GM23338 (cell line): Measurements from ENCODE around the gene CENPP. TPM values are rescaled to one million over a fixed set of nuclear protein-coding genes. Genes with fewer than 3 reads are reported as not detected.

Experiments
- ATAC-seq: fragments of 200-7000 bp; cut with Tn5 transposase; 3 replicates; pipeline ENCODE4 v1.9.1; 2020
- DNase-seq: peaks from one replicate; pipeline ENCODE4 v3.0.0-alpha.2; 2015; ENCODE audit warnings: low spot score
- H2AFZ ChIP-seq: fragments of 200-600 bp; sonication (generic); 2 replicates; pipeline ENCODE4 v1.8.0; 2016; ENCODE audit warnings: antibody characterized with exemption, mild to moderate bottlenecking, moderate library complexity
- H3F3A ChIP-seq: fragments of 200-600 bp; sonication (generic); replicated peaks from 2 replicates; pipeline ENCODE4 v1.8.0; 2017; ENCODE audit warnings: antibody characterized with exemption, mixed run types, low read depth
- H3K27ac ChIP-seq: fragments of 200-600 bp; sonication (generic); 2 replicates; pipeline ENCODE4 v1.6.1; 2016; ENCODE audit warnings: low read depth
- H3K27me3 ChIP-seq: fragments of 200-600 bp; sonication (generic); 2 replicates; pipeline ENCODE4 v1.8.0; 2016; ENCODE audit warnings: mild to moderate bottlenecking, mixed run types, moderate library complexity; ENCODE audit not compliant: insufficient read depth
- H3K36me3 ChIP-seq: fragments of 200-600 bp; sonication (generic); 2 replicates; pipeline ENCODE4 v1.8.0; 2016; ENCODE audit warnings: mild to moderate bottlenecking; ENCODE audit not compliant: insufficient read depth
- H3K4me1 ChIP-seq: fragments of 200-600 bp; sonication (generic); 2 replicates; pipeline ENCODE4 v1.8.0; 2016; ENCODE audit warnings: mild to moderate bottlenecking, moderate library complexity; ENCODE audit not compliant: insufficient read depth
- H3K4me2 ChIP-seq: fragments of 200-600 bp; sonication (generic); 2 replicates; pipeline ENCODE4 v1.7.1; 2017; ENCODE audit warnings: mixed run types
- H3K4me3 ChIP-seq: fragments of 200-600 bp; sonication (generic); 2 replicates; pipeline ENCODE4 v1.6.1; 2016; ENCODE audit warnings: mixed run types
- H3K79me2 ChIP-seq: fragments of 200-600 bp; sonication (generic); replicated peaks from 2 replicates; pipeline ENCODE4 v1.8.0; 2017; ENCODE audit warnings: mild to moderate bottlenecking; ENCODE audit not compliant: insufficient read depth
- H3K9me2 ChIP-seq: fragments of 200-600 bp; sonication (generic); 2 replicates; pipeline ENCODE4 v1.8.0; 2017; ENCODE audit not compliant: insufficient read depth
- H4K20me1 ChIP-seq: fragments of 200-600 bp; sonication (generic); replicated peaks from 2 replicates; pipeline ENCODE4 v1.8.0; 2017; ENCODE audit warnings: mild to moderate bottlenecking; ENCODE audit not compliant: insufficient read depth
- H3K27ac Mint-ChIP-seq: 2 replicates; pipeline ENCODE4 v1.8.0; 2020; ENCODE audit warnings: inconsistent platforms, mild to moderate bottlenecking, moderate library complexity, mixed read lengths
- H3K27me3 Mint-ChIP-seq: 3 replicates; pipeline ENCODE4 v1.8.0; 2022; ENCODE audit warnings: low read depth, mild to moderate bottlenecking, moderate library complexity, mixed read lengths, inconsistent platforms; ENCODE audit not compliant: insufficient read depth, poor library complexity
- H3K36me3 Mint-ChIP-seq: 3 replicates; pipeline ENCODE4 v1.8.0; 2021; ENCODE audit warnings: low read depth, mild to moderate bottlenecking, inconsistent platforms, moderate library complexity, mixed read lengths
- H3K4me1 Mint-ChIP-seq: 3 replicates; pipeline ENCODE4 v1.8.0; 2020; ENCODE audit warnings: mild to moderate bottlenecking, inconsistent platforms, mixed read lengths
- H3K4me3 Mint-ChIP-seq: 3 replicates; pipeline ENCODE4 v1.8.0; 2021; ENCODE audit warnings: moderate library complexity, mild to moderate bottlenecking, inconsistent platforms, mixed read lengths
- H3K9me3 Mint-ChIP-seq: 3 replicates; pipeline ENCODE4 v1.8.0; 2020; ENCODE audit warnings: moderate library complexity, mild to moderate bottlenecking, inconsistent platforms, mixed read lengths
- CREB1 ChIP-seq: fragments of 250-450 bp; sonication (Bioruptor Pico); IDR thresholded peaks from 2 replicates; pipeline ENCODE4 v1.5.0; 2020; ENCODE audit warnings: low read depth, mild to moderate bottlenecking, moderate library complexity
- EZH2 ChIP-seq: fragments of 200-600 bp; sonication (generic); IDR thresholded peaks from one replicate; pipeline ENCODE4 v1.8.0; 2017; ENCODE audit warnings: antibody characterized with exemption, mild to moderate bottlenecking, low read depth; ENCODE audit not compliant: unreplicated experiment
- EZH2phosphoT487 ChIP-seq: fragments of 200-600 bp; sonication (generic); IDR thresholded peaks from one replicate; pipeline ENCODE4 v1.8.1; 2018; ENCODE audit warnings: antibody characterized with exemption; ENCODE audit not compliant: unreplicated experiment
- JUNB ChIP-seq: IDR thresholded peaks from one replicate; pipeline ENCODE4 v1.6.1; 2016; ENCODE audit warnings: antibody characterized with exemption; ENCODE audit not compliant: unreplicated experiment
- NANOG ChIP-seq: IDR thresholded peaks from 2 replicates; pipeline ENCODE4 v1.6.1; 2016; ENCODE audit warnings: antibody characterized with exemption, borderline replicate concordance
- POLR2AphosphoS5 ChIP-seq: IDR thresholded peaks from 2 replicates; pipeline ENCODE4 v1.6.1; 2016; ENCODE audit warnings: antibody characterized with exemption, low read depth
- REST ChIP-seq: IDR thresholded peaks from one replicate; pipeline ENCODE4 v1.6.1; 2018; ENCODE audit warnings: antibody characterized with exemption; ENCODE audit not compliant: unreplicated experiment
- STAT1 ChIP-seq: IDR thresholded peaks from one replicate; pipeline ENCODE4 v1.6.1; 2016; ENCODE audit warnings: antibody characterized with exemption; ENCODE audit not compliant: unreplicated experiment
- ZNF114 ChIP-seq: fragments of 250-450 bp; sonication (Bioruptor Pico); IDR thresholded peaks from 2 replicates; pipeline ENCODE4 v1.5.0; 2020; ENCODE audit warnings: mild to moderate bottlenecking, moderate library complexity
- ZNF331 ChIP-seq: fragments of 250-450 bp; sonication (Bioruptor Pico); IDR thresholded peaks from 2 replicates; pipeline ENCODE4 v1.5.0; 2020; ENCODE audit warnings: low read depth, mild to moderate bottlenecking, moderate library complexity
- ZNF462 ChIP-seq: fragments of 250-450 bp; sonication (Bioruptor Pico); IDR thresholded peaks from 2 replicates; pipeline ENCODE4 v1.5.0; 2020; ENCODE audit warnings: mild to moderate bottlenecking, moderate library complexity
- polyA plus RNA-seq: library from polyadenylated mRNA; unstranded; fragments of >200 nt; fragmentation: Nextera tagmentation; extraction: Ambion mirVana; gene quantifications from 2 replicates; pipeline ENCODE4 v1.2.1, GENCODE V29; 2016
- total RNA-seq: library from RNA; depleted of rRNA; stranded (reverse); fragments of >200 nt; shearing (Covaris generic); gene quantifications from 2 replicates; pipeline ENCODE4 v1.2.3, GENCODE V29; 2014

CENPP gene
- total and polyA plus RNA-seq, 2 experiments from 2014 or later = 11.0 to 12.6 TPM

- H3K4me3 ChIP-seq = no peak overlapping the region
- ATAC-seq (no peak), DNase-seq (no peak)
- no peak overlapping the region for H3K27ac Mint-ChIP-seq
- H3K4me1 Mint-ChIP-seq = no peaks in the 10 kb centered on the region
- no peak overlapping the region for H3K4me2 ChIP-seq
- no peaks in the 10 kb centered on the region; the same call in 2 of the 3 replicates for H3K9me3 Mint-ChIP-seq
- H3K27me3 ChIP-seq = no peaks in the 10 kb centered on the region
- H3K27me3 Mint-ChIP-seq = no peaks in the 10 kb centered on the region
- TF ChIP-seq POLR2AphosphoS5 (no peak), EZH2phosphoT487 (no peak), EZH2 (no peak), ZNF462 (CRISPR knock-in tag) (no peak), REST (no peak), STAT1 (no peak), ZNF114 (no peak), ZNF331 (no peak), JUNB (no peak), NANOG (no peak), CREB1 (CRISPR knock-in tag) (no peak)
- no peaks in the 10 kb centered on the region for H3K4me1 ChIP-seq
- H3K36me3 ChIP-seq = no peaks in the 10 kb centered on the region
- H4K20me1 ChIP-seq = no peaks in the 10 kb centered on the region
- H3K4me3 Mint-ChIP-seq = no peak overlapping the region
- no peaks in the 10 kb centered on the region for H3K9me2 ChIP-seq
- H3K36me3 Mint-ChIP-seq = no peaks in the 10 kb centered on the region; the same call in 2 of the 3 replicates
- no peak overlapping the region for H3K27ac ChIP-seq
- no peak overlapping the region for H2AFZ ChIP-seq
- no peaks in the 10 kb centered on the region for H3K79me2 ChIP-seq
- H3F3A ChIP-seq = no peaks in the 10 kb centered on the region
Observed at GRCh38 chr9:92393686-92394085, 67.9 kb downstream of the CENPP start.
